ENCODE results near the gene MPI. TPM values are rescaled to one million over a fixed set of nuclear protein-coding genes. Genes with fewer than 3 reads are reported as not detected.

MPI gene
- total and polyA plus RNA-seq, 2 of the 8 experiments (the other 6 are each of a cell fraction or from before 2014, with no cell fraction given): 31.0 to 74.8 TPM

DNA sequence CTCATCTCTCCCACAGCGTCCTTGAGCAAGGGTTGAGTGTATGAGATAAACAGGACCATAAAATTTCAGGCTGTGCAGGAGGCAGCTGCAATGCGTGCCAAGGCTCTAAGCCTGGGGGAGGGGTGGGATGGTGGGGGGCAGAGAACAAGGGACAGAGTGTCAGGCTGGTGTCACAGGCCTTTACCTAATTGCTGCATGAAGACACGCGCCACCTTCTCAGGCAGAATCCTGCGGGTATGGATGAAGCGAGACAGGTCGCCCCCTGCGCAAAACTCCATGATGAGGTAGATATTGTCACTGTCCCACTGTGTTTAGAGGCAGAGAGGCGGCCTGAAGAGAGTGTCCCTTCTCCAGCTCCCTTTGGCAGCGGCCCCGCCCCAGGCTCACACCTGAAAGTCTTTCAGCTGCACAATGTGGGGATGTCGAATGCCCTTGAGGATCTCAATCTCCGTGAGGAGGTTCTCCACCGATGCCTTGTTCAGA, 47.9 kb upstream of the MPI start:
- no peak overlapping the region for H4K91ac ChIP-seq (replicated peaks; ENCODE audit: insufficient read length, low read length)
- ChIA-PET CTCF (ENCODE audit: partially characterized antibody) (interaction anchor here (0.6 to 5.3 kb wide), 21 partner anchors 8 to 209 kb away, joined by 3 to 46 read pairs (median 5); partner anchors contain the start of gene CPLX3), POLR2A (ENCODE audit: partially characterized antibody) (interaction anchor here (0.5 to 4.1 kb wide), 22 partner anchors 10 to 113 kb away, joined by 3 to 23 read pairs (median 3); partner anchors contain the start of genes COX5A, CPLX3, CSK and FAM219B)
- H4K20me1 ChIP-seq (replicated peaks in 1 of 2; ENCODE audit: control insufficient read depth in 1 of 2, insufficient read depth in 2 of 2, low read length in 2 of 2): peaks cover 2% of the 10 kb centered on the region in 2 experiments
- no peak overlapping the region for H2BK120ac ChIP-seq (replicated peaks; ENCODE audit: low read depth, low read length)
- H3K4me2 ChIP-seq (ENCODE audit: insufficient read depth in 1 of 2, low read depth in 2 of 2, low read length in 2 of 2): peak overlapping the region; percentile 75 to 88
- no peak overlapping the region for H2AFZ ChIP-seq (ENCODE audit: low read length)
- no peak overlapping the region for H2BK15ac ChIP-seq (ENCODE audit: low read length)
- 85% methylated on average over 14 of the region's 14 CpGs; no CpG with 5 or more reads in 1 of the 2 experiments for WGBS, 2 experiments (ENCODE audit: extremely low coverage in 1 of 2, insufficient coverage in 1 of 2, insufficient read length in 1 of 2, insufficient replicate concordance in 2 of 2, low coverage in 1 of 2, low lambda C conversion rate in 2 of 2, missing lambda C conversion rate in 1 of 2)
- H3K23ac ChIP-seq (ENCODE audit: insufficient read length): no peak overlapping the region
- no peak overlapping the region for H4K5ac ChIP-seq (ENCODE audit: insufficient read length, low read depth, low read length)
- H2BK5ac ChIP-seq (ENCODE audit: low read depth, low read length): no peak overlapping the region
- peaks cover 0 to 13% (median 8%) of the 10 kb centered on the region in 4 experiments; a peak in 6 of 7 replicates for H3K4me1 ChIP-seq (replicated peaks in 1 of 4; ENCODE audit: control insufficient read depth in 3 of 4, insufficient read depth in 4 of 4, low read length in 3 of 4)
- peak overlapping the region in 3 of 4 experiments; percentile 15 to 63 (median 26); a peak in 3 of 7 replicates for H3K9ac ChIP-seq (replicated peaks in 1 of 4; ENCODE audit: extremely low read depth in 1 of 4, low read depth in 3 of 4, low read length in 3 of 4)
- H2BK12ac ChIP-seq (ENCODE audit: low read depth, low read length): no peak overlapping the region
- no peak overlapping the region for H2AK5ac ChIP-seq (ENCODE audit: low read depth, low read length)
- H3K36me3 ChIP-seq (ENCODE audit: control insufficient read depth in 2 of 4, insufficient read depth in 4 of 4, low read length in 3 of 4): peaks cover 0 to 11% (median 4%) of the 10 kb centered on the region in 4 experiments; a peak in 5 of 8 replicates
- H3K79me1 ChIP-seq (ENCODE audit: low read depth, low read length): 0 out of 2 replicates have a peak, but pooled peaks cover 2% of the 10 kb centered on the region
- H3K18ac ChIP-seq (ENCODE audit: extremely low read depth, low read length): no peak overlapping the region
- no peak overlapping the region for H3K14ac ChIP-seq (ENCODE audit: insufficient read length)
- no peaks in the 10 kb centered on the region for H3K79me2 ChIP-seq (ENCODE audit: control insufficient read depth in 1 of 2, insufficient read depth in 2 of 2, low read length in 2 of 2)
- H3K4ac ChIP-seq (replicated peaks; ENCODE audit: insufficient read length, low read depth, low read length): no peak overlapping the region
- H3K4me3 ChIP-seq (ENCODE audit: extremely low read depth in 1 of 4, insufficient read depth in 2 of 4, low read depth in 3 of 4, low read length in 4 of 4): peak overlapping the region; percentile 60 to 92 (median 90)
- no peak for FAIRE-seq
- no peak overlapping the region for H2BK20ac ChIP-seq (ENCODE audit: low read length)
- H3K27me3 ChIP-seq (replicated peaks in 1 of 4; ENCODE audit: control insufficient read depth in 3 of 4, extremely low read depth in 1 of 4, insufficient read depth in 3 of 4, low read length in 3 of 4): no peaks in the 10 kb centered on the region
- peaks cover 7% of the 10 kb centered on the region; the same call in 1 of the 2 replicates for H3K23me2 ChIP-seq (ENCODE audit: low read depth, low read length)
- no peaks in the 10 kb centered on the region for H3K9me3 ChIP-seq (ENCODE audit: insufficient read depth in 2 of 2, low read depth in 1 of 2, low read length in 1 of 2)
- H4K8ac ChIP-seq (ENCODE audit: extremely low read depth, insufficient read depth, low read length): no peak overlapping the region
- H3K27ac ChIP-seq (ENCODE audit: low read depth, low read length): no peak overlapping the region
- no peak for DNase-seq (ENCODE audit: low read depth in 1 of 2, low spot score in 2 of 2)
- no peak overlapping the region for H3K56ac ChIP-seq (replicated peaks; ENCODE audit: insufficient read length, low read depth, low read length)
- TF ChIP-seq BACH1 (IDR thresholded peaks at IDR 0.05; ENCODE audit: low read length) (no peak), SP2 (IDR thresholded peaks at IDR 0.05; ENCODE audit: low read length) (no peak), EP300 (IDR thresholded peaks at IDR 0.05; ENCODE audit: borderline replicate concordance in 1 of 2, low read depth in 2 of 2, low read length in 2 of 2) (no peak), POU5F1 (IDR thresholded peaks at IDR 0.05; ENCODE audit: low read depth, low read length) (no peak), SP1 (IDR thresholded peaks at IDR 0.05; ENCODE audit: low read depth, low read length) (no peak), HDAC2 (IDR thresholded peaks at IDR 0.05; ENCODE audit: borderline replicate concordance in 1 of 2, low read depth in 2 of 2, low read length in 2 of 2) (no peak), FOSL1 (IDR thresholded peaks at IDR 0.05; ENCODE audit: insufficient read depth, low read depth, low read length) (no peak), ASH2L (IDR thresholded peaks at IDR 0.05; ENCODE audit: low read length) (no peak), ZNF274 (IDR thresholded peaks at IDR 0.05; ENCODE audit: borderline replicate concordance, extremely low read depth, low read length) (no peak), PHF8 (conservative IDR thresholded peaks at IDR 0.05; ENCODE audit: low read depth, low read length) (no peak)
- TF ChIP-seq, protein P1, sequence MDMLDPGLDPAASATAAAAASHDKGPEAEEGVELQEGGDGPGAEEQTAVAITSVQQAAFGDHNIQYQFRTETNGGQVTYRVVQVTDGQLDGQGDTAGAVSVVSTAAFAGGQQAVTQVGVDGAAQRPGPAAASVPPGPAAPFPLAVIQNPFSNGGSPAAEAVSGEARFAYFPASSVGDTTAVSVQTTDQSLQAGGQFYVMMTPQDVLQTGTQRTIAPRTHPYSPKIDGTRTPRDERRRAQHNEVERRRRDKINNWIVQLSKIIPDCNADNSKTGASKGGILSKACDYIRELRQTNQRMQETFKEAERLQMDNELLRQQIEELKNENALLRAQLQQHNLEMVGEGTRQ (IDR thresholded peaks at IDR 0.05; ENCODE audit: low read length): no peak
- TF ChIP-seq, protein P2, sequence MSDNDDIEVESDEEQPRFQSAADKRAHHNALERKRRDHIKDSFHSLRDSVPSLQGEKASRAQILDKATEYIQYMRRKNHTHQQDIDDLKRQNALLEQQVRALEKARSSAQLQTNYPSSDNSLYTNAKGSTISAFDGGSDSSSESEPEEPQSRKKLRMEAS (IDR thresholded peaks at IDR 0.05): no peak
